HG03520 (cell line): ENCODE data around the gene WDR45B.

Experiments
- ATAC-seq: cut with Tn5 transposase; IDR thresholded peaks from one replicate; pipeline ENCODE4 v1.9.1; 2021; ENCODE audit warnings: mild to moderate bottlenecking, moderate library complexity; ENCODE audit not compliant: unreplicated experiment

The WDR45B gene

GRCh38 chr17:82678265-82678891 is 30.1 kb upstream of the WDR45B start:
- no peak for ATAC-seq

- no peak for ATAC-seq
Observed at GRCh38 chr17:82677353-82677925, 29.2 kb upstream of the WDR45B start.

- no peak for ATAC-seq
Observed at GRCh38 chr17:82675476-82676245, 27.4 kb upstream of the WDR45B start.

GRCh38 chr17:82674656-82675475 is 26.6 kb upstream of the WDR45B start:
- ATAC-seq: no peak

- no peak for ATAC-seq
Observed at GRCh38 chr17:82670661-82671450, 22.6 kb upstream of the WDR45B start.

- ATAC-seq: no peak
Observed at GRCh38 chr17:82668631-82669099, 20.4 kb upstream of the WDR45B start.

GRCh38 chr17:82668024-82668630 is 19.9 kb upstream of the WDR45B start:
- ATAC-seq: no peak

GRCh38 chr17:82667668-82668000 is 19.4 kb upstream of the WDR45B start:
- ATAC-seq: no peak

- no peak for ATAC-seq
Observed at GRCh38 chr17:82666931-82667667, 18.9 kb upstream of the WDR45B start.

- no peak for ATAC-seq
Observed at GRCh38 chr17:82665891-82666290, 17.6 kb upstream of the WDR45B start.

- ATAC-seq: no peak
Observed at GRCh38 chr17:82665217-82665616, 17.0 kb upstream of the WDR45B start.

GRCh38 chr17:82664701-82665182 is 16.5 kb upstream of the WDR45B start:
- no peak for ATAC-seq

GRCh38 chr17:82664276-82664575 is 16.0 kb upstream of the WDR45B start:
- no peak for ATAC-seq

GRCh38 chr17:82663381-82664275 is 15.4 kb upstream of the WDR45B start:
- ATAC-seq: no peak

- no peak for ATAC-seq
Observed at GRCh38 chr17:82662711-82663261, 14.5 kb upstream of the WDR45B start.

- ATAC-seq: no peak
Observed at GRCh38 chr17:82661717-82662683, 13.8 kb upstream of the WDR45B start.

- no peak for ATAC-seq
Observed at GRCh38 chr17:82659886-82660285, 11.6 kb upstream of the WDR45B start.
